Activated T-helper 1 cell treated with anti-CD3 and anti-CD28 coated beads, Interleukin-12 subunit alpha, Interleukin-12 subunit beta, Interleukin-2, Interleukin-4 antibody, amounts not matched to agents 30 ng/mL and 10 ng/mL and 1 ng/mL, durations not matched to agents 14 hours and 24 hours and 36 hours (primary cell): ENCODE measurements around the gene CDH13. TPM values are rescaled to one million over a fixed set of nuclear protein-coding genes. Genes with fewer than 3 reads are reported as not detected.
A peak's percentile ranks its signal among the peaks of the same experiment; 100 is the strongest.

Source experiments
- DNase-seq: peaks from one replicate; pipeline ENCODE4 v3.0.0; 2021; ENCODE audit warnings: low spot score
- H3K27ac Mint-ChIP-seq: one replicate; pipeline ENCODE4 v1.8.0; 2021; ENCODE audit warnings: mild to moderate bottlenecking, mixed read lengths
- H3K27me3 Mint-ChIP-seq: one replicate; pipeline ENCODE4 v1.8.0; 2022; ENCODE audit warnings: mild to moderate bottlenecking, moderate library complexity, mixed read lengths; ENCODE audit not compliant: insufficient read depth
- H3K36me3 Mint-ChIP-seq: one replicate; pipeline ENCODE4 v1.8.0; 2021; ENCODE audit warnings: low read depth, mixed read lengths
- H3K4me1 Mint-ChIP-seq: one replicate; pipeline ENCODE4 v1.8.0; 2021; ENCODE audit warnings: low read depth, mixed read lengths
- H3K4me3 Mint-ChIP-seq: one replicate; pipeline ENCODE4 v1.8.0; 2021; ENCODE audit warnings: mild to moderate bottlenecking, moderate library complexity, mixed read lengths
- H3K9me3 Mint-ChIP-seq: one replicate; pipeline ENCODE4 v1.8.0; 2021; ENCODE audit warnings: mixed read lengths
- intact Hi-C: fragments of 100-400 bp; cut with micrococcal nuclease; formaldehyde crosslinking; loops from one replicate; pipeline ENCODE4 v1.15.1; 2024
- total RNA-seq: library from RNA; stranded (reverse); gene quantifications from 2 replicates; pipeline ENCODE4 v1.2.3, GENCODE V29; 2022

The CDH13 gene
- total RNA-seq, 1 donor from 2014 or later = not detected

GRCh38 chr16:82801361-82801760 is 174.6 kb downstream of the CDH13 start:
- DNase-seq = peak; percentile 5
- Mint-ChIP-seq H3K27me3 (peaks cover 2% of the 10 kb centered on the region), H3K9me3 (peaks cover 6% of the 10 kb centered on the region), H3K27ac (peak overlapping the region; percentile 11), H3K4me3 (no peak overlapping the region), H3K36me3 (no peaks in the 10 kb centered on the region), H3K4me1 (peaks cover 10% of the 10 kb centered on the region)
- intact Hi-C loops = loop anchor here (1.0 kb wide), 1 partner anchor 147 kb away; no protein-coding TSS in a partner anchor

- DNase-seq = no peak
- H3K27ac Mint-ChIP-seq = no peak overlapping the region
- peaks cover 7% of the 10 kb centered on the region for H3K27me3 Mint-ChIP-seq
- H3K9me3 Mint-ChIP-seq = no peaks in the 10 kb centered on the region
- intact Hi-C loops = no loop called here
- no peaks in the 10 kb centered on the region for H3K36me3 Mint-ChIP-seq
- no peak overlapping the region for H3K4me3 Mint-ChIP-seq
- peaks cover 10% of the 10 kb centered on the region for H3K4me1 Mint-ChIP-seq
Measured at GRCh38 chr16:82805866-82806265, 179.1 kb downstream of the CDH13 start.

DNA sequence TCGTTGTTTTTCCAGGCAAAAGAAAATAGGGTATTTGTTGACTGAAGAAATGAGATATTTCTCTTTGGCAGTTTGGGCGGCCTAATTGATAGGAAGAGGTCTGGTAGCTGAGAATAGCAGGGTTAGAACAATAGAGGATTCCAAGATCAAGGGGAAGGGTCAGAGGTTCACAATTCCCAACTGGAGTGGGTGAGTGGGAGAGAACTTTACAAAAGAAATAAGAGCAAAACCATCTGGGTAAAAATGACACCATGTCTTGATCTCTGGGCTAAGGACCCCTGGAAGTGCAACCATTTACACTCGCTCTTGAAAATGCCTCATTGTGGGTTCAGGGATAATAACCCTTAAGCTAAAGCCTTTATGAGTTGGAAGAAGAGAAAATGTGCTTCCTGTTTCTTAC is 180.5 kb downstream of the CDH13 start:
- intact Hi-C loops = no loop called here
- Mint-ChIP-seq H3K9me3 (no peaks in the 10 kb centered on the region), H3K4me1 (no peaks in the 10 kb centered on the region), H3K4me3 (no peak overlapping the region), H3K36me3 (no peaks in the 10 kb centered on the region), H3K27me3 (peaks cover 8% of the 10 kb centered on the region), H3K27ac (no peak overlapping the region)
- DNase-seq = no peak

- intact Hi-C loops = no loop called here
- Mint-ChIP-seq H3K9me3 (no peaks in the 10 kb centered on the region), H3K36me3 (no peaks in the 10 kb centered on the region), H3K27me3 (peaks cover 10% of the 10 kb centered on the region), H3K27ac (no peak overlapping the region), H3K4me3 (no peak overlapping the region), H3K4me1 (no peaks in the 10 kb centered on the region)
- no peak for DNase-seq
Measured at GRCh38 chr16:82808036-82808435, 181.3 kb downstream of the CDH13 start.

DNA sequence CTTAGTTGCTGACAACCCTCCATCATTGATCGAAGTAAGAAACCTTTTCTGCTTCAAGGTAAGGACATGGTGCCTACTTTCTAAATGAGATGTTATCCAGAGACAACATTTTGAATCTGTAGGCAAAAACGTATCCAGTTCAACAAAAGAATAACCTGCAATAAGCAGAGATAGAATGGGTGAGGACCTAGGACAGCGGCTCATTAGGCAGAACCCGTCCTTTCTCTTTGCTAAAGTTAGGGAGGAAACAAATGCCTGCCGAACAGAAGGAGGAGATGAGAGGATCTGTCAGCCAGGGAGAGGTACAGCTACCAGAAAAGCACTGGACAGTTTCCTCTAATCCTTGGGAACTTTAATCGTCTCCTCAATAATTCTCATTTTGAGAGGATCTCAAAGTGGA is 183.3 kb downstream of the CDH13 start:
- DNase-seq = no peak
- Mint-ChIP-seq H3K4me3 (no peak overlapping the region), H3K4me1 (no peaks in the 10 kb centered on the region), H3K27ac (no peak overlapping the region), H3K36me3 (no peaks in the 10 kb centered on the region), H3K27me3 (peaks cover 10% of the 10 kb centered on the region), H3K9me3 (no peaks in the 10 kb centered on the region)
- intact Hi-C loops = no loop called here

GRCh38 chr16:82814059-82814458 is 187.3 kb downstream of the CDH13 start:
- Mint-ChIP-seq H3K27me3 (peaks cover 3% of the 10 kb centered on the region), H3K4me3 (no peak overlapping the region), H3K4me1 (no peaks in the 10 kb centered on the region), H3K9me3 (no peaks in the 10 kb centered on the region), H3K36me3 (no peaks in the 10 kb centered on the region), H3K27ac (no peak overlapping the region)
- intact Hi-C loops = no loop called here
- DNase-seq = no peak

DNA sequence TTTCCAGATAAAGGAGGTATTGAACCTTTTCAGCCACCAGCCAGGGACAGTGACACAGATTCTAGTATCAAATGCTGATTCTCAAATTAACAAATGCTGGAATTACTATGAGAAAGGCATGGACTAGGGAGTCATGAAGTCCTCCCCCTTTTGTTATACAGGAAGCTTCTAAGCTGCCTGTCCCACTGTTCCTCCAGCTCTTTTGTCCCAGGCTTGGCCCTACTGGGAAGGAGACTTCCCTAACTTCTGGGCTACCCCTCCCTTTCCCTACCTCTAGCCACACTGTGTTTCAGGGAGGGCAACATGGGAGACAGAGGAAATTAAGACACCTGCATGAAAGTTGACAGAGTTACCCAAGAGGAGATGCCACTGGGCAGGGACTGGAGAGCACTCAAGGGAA is 192.5 kb downstream of the CDH13 start:
- Mint-ChIP-seq H3K4me3 (no peak overlapping the region), H3K36me3 (no peaks in the 10 kb centered on the region), H3K4me1 (no peaks in the 10 kb centered on the region), H3K27ac (no peak overlapping the region), H3K27me3 (no peaks in the 10 kb centered on the region), H3K9me3 (peaks cover 7% of the 10 kb centered on the region)
- no peak for DNase-seq
- intact Hi-C loops = no loop called here

- no peak overlapping the region for H3K4me3 Mint-ChIP-seq
- H3K9me3 Mint-ChIP-seq = peaks cover 14% of the 10 kb centered on the region
- intact Hi-C loops = no loop called here
- no peaks in the 10 kb centered on the region for H3K36me3 Mint-ChIP-seq
- H3K27me3 Mint-ChIP-seq = no peaks in the 10 kb centered on the region
- H3K4me1 Mint-ChIP-seq = no peaks in the 10 kb centered on the region
- DNase-seq = no peak
- no peak overlapping the region for H3K27ac Mint-ChIP-seq
Measured at GRCh38 chr16:82820855-82821254, 194.1 kb downstream of the CDH13 start.

DNA sequence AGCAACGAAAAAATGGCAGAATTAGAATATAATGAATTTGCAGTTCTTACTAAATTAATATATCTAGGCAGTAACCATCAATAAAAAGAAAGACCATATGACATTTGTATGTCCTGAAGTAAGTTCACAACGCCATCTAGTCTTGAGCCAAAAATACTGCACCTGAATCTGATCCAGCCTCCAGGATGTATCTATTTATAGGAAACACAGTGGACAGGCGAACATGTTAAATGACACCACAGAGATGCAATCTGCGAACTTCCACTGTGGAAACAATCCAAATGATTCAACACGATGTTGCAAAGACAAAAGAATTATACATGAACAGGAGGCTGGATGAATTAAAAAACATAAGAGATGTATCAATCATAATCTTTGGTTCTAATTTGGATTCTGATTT is 197.6 kb downstream of the CDH13 start:
- no peaks in the 10 kb centered on the region for H3K27me3 Mint-ChIP-seq

GRCh38 chr16:82829301-82829700 is 202.5 kb downstream of the CDH13 start:
- H3K4me1 Mint-ChIP-seq = no peaks in the 10 kb centered on the region

More for the DNA sequence above, 197.6 kb downstream of the CDH13 start:
- no peak overlapping the region for H3K27ac Mint-ChIP-seq
- DNase-seq = no peak
- peaks cover 14% of the 10 kb centered on the region for H3K9me3 Mint-ChIP-seq
- H3K4me1 Mint-ChIP-seq = no peaks in the 10 kb centered on the region
- H3K36me3 Mint-ChIP-seq = no peaks in the 10 kb centered on the region
- H3K4me3 Mint-ChIP-seq = no peak overlapping the region
- intact Hi-C loops = no loop called here

GRCh38 chr16:82830944-82831343 is 204.2 kb downstream of the CDH13 start:
- no peak overlapping the region for H3K4me3 Mint-ChIP-seq
- DNase-seq = no peak
- no peaks in the 10 kb centered on the region for H3K27me3 Mint-ChIP-seq
- intact Hi-C loops = no loop called here
- H3K9me3 Mint-ChIP-seq = no peaks in the 10 kb centered on the region
- H3K36me3 Mint-ChIP-seq = no peaks in the 10 kb centered on the region
- H3K27ac Mint-ChIP-seq = no peak overlapping the region
- H3K4me1 Mint-ChIP-seq = no peaks in the 10 kb centered on the region

More at GRCh38 chr16:82829301-82829700, 202.5 kb downstream of the CDH13 start:
- Mint-ChIP-seq H3K36me3 (no peaks in the 10 kb centered on the region), H3K4me3 (no peak overlapping the region), H3K9me3 (peaks cover 7% of the 10 kb centered on the region), H3K27ac (no peak overlapping the region), H3K27me3 (no peaks in the 10 kb centered on the region)
- intact Hi-C loops = no loop called here
- DNase-seq = no peak

DNA sequence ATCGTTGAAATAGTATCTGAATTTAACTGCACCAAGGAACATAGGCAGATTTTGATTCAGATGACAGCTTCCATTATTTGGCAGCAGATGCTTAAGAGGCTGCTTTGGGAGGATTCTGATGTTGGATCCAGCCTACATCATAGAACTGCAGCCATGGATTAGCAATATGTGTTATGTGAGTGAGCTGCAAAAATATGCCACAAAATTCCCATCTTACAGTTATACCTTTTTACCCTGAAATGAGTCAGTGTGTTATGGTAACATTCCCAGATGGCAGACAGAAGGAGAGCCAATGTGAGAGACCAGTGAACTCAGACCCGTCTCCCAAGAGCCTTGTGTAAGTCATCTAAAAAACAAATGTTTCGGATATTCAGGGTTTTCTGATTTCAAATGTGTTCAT is 206.1 kb downstream of the CDH13 start:
- H3K4me3 Mint-ChIP-seq = no peak overlapping the region
- H3K36me3 Mint-ChIP-seq = no peaks in the 10 kb centered on the region
- DNase-seq = no peak
- H3K27ac Mint-ChIP-seq = no peak overlapping the region
- intact Hi-C loops = no loop called here
- H3K4me1 Mint-ChIP-seq = no peaks in the 10 kb centered on the region
- no peaks in the 10 kb centered on the region for H3K9me3 Mint-ChIP-seq
- H3K27me3 Mint-ChIP-seq = no peaks in the 10 kb centered on the region

DNA sequence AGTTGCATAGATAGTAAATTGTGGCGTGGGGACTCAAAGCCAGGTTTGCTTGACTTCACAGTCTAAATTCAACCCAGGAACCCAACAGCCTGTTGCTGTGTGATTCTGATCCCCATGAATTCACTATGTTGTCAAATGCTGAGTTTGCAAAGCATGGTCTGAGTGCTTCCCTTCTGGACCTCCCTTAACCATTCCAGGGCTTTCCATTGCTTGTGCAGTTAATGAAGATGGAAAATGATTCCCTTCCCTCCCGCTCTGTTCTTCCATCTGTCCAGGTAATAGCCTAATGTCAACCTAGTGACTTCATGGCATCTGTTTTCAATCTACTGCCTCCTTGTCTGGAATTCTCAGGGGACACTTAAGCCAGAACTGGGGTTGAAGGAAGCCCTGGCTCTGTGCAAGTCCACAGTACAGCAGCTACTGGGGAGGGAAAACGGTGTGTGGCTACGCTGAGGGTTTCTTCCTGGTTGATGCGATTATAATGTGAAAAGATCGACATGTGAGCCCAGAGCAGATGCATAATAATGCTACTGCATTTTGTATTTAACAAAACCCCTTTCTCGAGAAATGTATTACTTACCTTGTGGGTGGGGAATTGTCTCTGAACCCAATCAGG is 206.7 kb downstream of the CDH13 start:
- Mint-ChIP-seq H3K36me3 (no peaks in the 10 kb centered on the region), H3K9me3 (no peaks in the 10 kb centered on the region), H3K4me3 (no peak overlapping the region), H3K27ac (no peak overlapping the region), H3K4me1 (no peaks in the 10 kb centered on the region), H3K27me3 (no peaks in the 10 kb centered on the region)
- DNase-seq = no peak
- intact Hi-C loops = no loop called here
